ENCODE data around the gene CDH18.

GRCh38 chr5:19565466-19565865 is 422.5 kb downstream of the CDH18 start:
- TF ChIP-seq, protein P1, sequence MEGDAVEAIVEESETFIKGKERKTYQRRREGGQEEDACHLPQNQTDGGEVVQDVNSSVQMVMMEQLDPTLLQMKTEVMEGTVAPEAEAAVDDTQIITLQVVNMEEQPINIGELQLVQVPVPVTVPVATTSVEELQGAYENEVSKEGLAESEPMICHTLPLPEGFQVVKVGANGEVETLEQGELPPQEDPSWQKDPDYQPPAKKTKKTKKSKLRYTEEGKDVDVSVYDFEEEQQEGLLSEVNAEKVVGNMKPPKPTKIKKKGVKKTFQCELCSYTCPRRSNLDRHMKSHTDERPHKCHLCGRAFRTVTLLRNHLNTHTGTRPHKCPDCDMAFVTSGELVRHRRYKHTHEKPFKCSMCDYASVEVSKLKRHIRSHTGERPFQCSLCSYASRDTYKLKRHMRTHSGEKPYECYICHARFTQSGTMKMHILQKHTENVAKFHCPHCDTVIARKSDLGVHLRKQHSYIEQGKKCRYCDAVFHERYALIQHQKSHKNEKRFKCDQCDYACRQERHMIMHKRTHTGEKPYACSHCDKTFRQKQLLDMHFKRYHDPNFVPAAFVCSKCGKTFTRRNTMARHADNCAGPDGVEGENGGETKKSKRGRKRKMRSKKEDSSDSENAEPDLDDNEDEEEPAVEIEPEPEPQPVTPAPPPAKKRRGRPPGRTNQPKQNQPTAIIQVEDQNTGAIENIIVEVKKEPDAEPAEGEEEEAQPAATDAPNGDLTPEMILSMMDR (IDR thresholded peaks at IDR 0.05; ENCODE audit: poor library complexity, severe bottlenecking): no peak
- TF ChIP-seq EP300 (conservative IDR thresholded peaks at IDR 0.05; ENCODE audit: poor library complexity, severe bottlenecking) (no peak), EZH2 (IDR thresholded peaks at IDR 0.05; ENCODE audit: borderline replicate concordance, insufficient read depth, low read length, poor library complexity, severe bottlenecking) (no peak), MXI1 (conservative IDR thresholded peaks at IDR 0.05; ENCODE audit: poor library complexity, severe bottlenecking) (no peak), TAF1 (IDR thresholded peaks at IDR 0.05; ENCODE audit: low read depth) (no peak), POLR2AphosphoS5 (IDR thresholded peaks at IDR 0.05) (no peak), RAD21 (conservative IDR thresholded peaks at IDR 0.05) (no peak), SMC3 (conservative IDR thresholded peaks at IDR 0.05; ENCODE audit: poor library complexity) (no peak)
- TF ChIP-seq, protein P2, sequence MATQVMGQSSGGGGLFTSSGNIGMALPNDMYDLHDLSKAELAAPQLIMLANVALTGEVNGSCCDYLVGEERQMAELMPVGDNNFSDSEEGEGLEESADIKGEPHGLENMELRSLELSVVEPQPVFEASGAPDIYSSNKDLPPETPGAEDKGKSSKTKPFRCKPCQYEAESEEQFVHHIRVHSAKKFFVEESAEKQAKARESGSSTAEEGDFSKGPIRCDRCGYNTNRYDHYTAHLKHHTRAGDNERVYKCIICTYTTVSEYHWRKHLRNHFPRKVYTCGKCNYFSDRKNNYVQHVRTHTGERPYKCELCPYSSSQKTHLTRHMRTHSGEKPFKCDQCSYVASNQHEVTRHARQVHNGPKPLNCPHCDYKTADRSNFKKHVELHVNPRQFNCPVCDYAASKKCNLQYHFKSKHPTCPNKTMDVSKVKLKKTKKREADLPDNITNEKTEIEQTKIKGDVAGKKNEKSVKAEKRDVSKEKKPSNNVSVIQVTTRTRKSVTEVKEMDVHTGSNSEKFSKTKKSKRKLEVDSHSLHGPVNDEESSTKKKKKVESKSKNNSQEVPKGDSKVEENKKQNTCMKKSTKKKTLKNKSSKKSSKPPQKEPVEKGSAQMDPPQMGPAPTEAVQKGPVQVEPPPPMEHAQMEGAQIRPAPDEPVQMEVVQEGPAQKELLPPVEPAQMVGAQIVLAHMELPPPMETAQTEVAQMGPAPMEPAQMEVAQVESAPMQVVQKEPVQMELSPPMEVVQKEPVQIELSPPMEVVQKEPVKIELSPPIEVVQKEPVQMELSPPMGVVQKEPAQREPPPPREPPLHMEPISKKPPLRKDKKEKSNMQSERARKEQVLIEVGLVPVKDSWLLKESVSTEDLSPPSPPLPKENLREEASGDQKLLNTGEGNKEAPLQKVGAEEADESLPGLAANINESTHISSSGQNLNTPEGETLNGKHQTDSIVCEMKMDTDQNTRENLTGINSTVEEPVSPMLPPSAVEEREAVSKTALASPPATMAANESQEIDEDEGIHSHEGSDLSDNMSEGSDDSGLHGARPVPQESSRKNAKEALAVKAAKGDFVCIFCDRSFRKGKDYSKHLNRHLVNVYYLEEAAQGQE (IDR thresholded peaks at IDR 0.05; ENCODE audit: borderline replicate concordance): no peak

Measured in neural cell (in vitro differentiated cells).